ENCODE results near the gene ARG1. TPM values are rescaled to one million over a fixed set of nuclear protein-coding genes. Genes with fewer than 3 reads are reported as not detected.

Gene ARG1
- total and polyA plus RNA-seq, 4 donors = 0.31 to 33.1 (median 4.3) TPM

- Histone ChIP-seq H3K27me3 (ENCODE audit: control insufficient read depth in 3 of 3, insufficient read depth in 3 of 3, low read length in 2 of 3) (no peaks in the 10 kb centered on the region), H3K36me3 (ENCODE audit: control insufficient read depth in 4 of 4, insufficient read depth in 4 of 4, low read length in 4 of 4) (peaks cover 26 to 57% (median 43%) of the 10 kb centered on the region in 4 donors), H3K4me1 (ENCODE audit: control insufficient read depth in 5 of 5, insufficient read depth in 5 of 5, low read length in 5 of 5) (no peaks in the 10 kb centered on the region), H3K9me3 (ENCODE audit: control insufficient read depth in 4 of 4, insufficient read depth in 3 of 4, low read length in 3 of 4) (no peaks in the 10 kb centered on the region), H3K4me3 (no peak overlapping the region), H3K27ac (ENCODE audit: low read depth in 1 of 2, low read length in 1 of 2) (no peak overlapping the region), H3K9ac (ENCODE audit: insufficient read depth in 1 of 2, low read length in 2 of 2) (no peak overlapping the region)
- WGBS, 2 donors = 92 to 94% methylated on average over 2 of the region's 2 CpGs
- DNase-seq (no peak), ATAC-seq (ENCODE audit: insufficient read depth, low FRiP score) (no peak)
- TF ChIP-seq CTCF (IDR thresholded peaks at IDR 0.05; ENCODE audit: control extremely low read depth, extremely low read depth) = no peak
Observed at GRCh38 chr6:131592935-131593334, 19.9 kb downstream of the ARG1 start.

- H3K27me3 ChIP-seq (ENCODE audit: control insufficient read depth in 3 of 3, insufficient read depth in 3 of 3, low read length in 2 of 3) = no peaks in the 10 kb centered on the region
- WGBS, 2 donors = 97% methylated on average over 11 of the region's 11 CpGs
- no peak for DNase-seq
- no peaks in the 10 kb centered on the region for H3K9me3 ChIP-seq (ENCODE audit: control insufficient read depth in 4 of 4, insufficient read depth in 3 of 4, low read length in 3 of 4)
- H3K27ac ChIP-seq (ENCODE audit: low read depth in 1 of 2, low read length in 1 of 2) = no peak overlapping the region
- no peak for TF ChIP-seq CTCF (IDR thresholded peaks at IDR 0.05; ENCODE audit: control extremely low read depth, extremely low read depth)
- ATAC-seq (ENCODE audit: insufficient read depth, low FRiP score) = no peak
- no peak overlapping the region for H3K4me3 ChIP-seq
- peaks cover 27 to 58% (median 43%) of the 10 kb centered on the region in 4 donors for H3K36me3 ChIP-seq (ENCODE audit: control insufficient read depth in 4 of 4, insufficient read depth in 4 of 4, low read length in 4 of 4)
- H3K4me1 ChIP-seq (ENCODE audit: control insufficient read depth in 5 of 5, insufficient read depth in 5 of 5, low read length in 5 of 5) = no peaks in the 10 kb centered on the region
- no peak overlapping the region for H3K9ac ChIP-seq (ENCODE audit: insufficient read depth in 1 of 2, low read length in 2 of 2)
Observed at GRCh38 chr6:131594074-131594473, 21.0 kb downstream of the ARG1 start.

- TF ChIP-seq CTCF (IDR thresholded peaks at IDR 0.05; ENCODE audit: control extremely low read depth, extremely low read depth) = no peak
- DNase-seq (peak in 1 of 3 donors; percentile 10), ATAC-seq (ENCODE audit: insufficient read depth, low FRiP score) (no peak)
- no peaks in the 10 kb centered on the region for H3K4me1 ChIP-seq (ENCODE audit: control insufficient read depth in 5 of 5, insufficient read depth in 5 of 5, low read length in 5 of 5)
- H3K9me3 ChIP-seq (ENCODE audit: control insufficient read depth in 4 of 4, insufficient read depth in 3 of 4, low read length in 3 of 4) = no peaks in the 10 kb centered on the region
- peaks cover 24 to 54% (median 44%) of the 10 kb centered on the region in 4 donors for H3K36me3 ChIP-seq (ENCODE audit: control insufficient read depth in 4 of 4, insufficient read depth in 4 of 4, low read length in 4 of 4)
- H3K27ac ChIP-seq (ENCODE audit: low read depth in 1 of 2, low read length in 1 of 2) = no peak overlapping the region
- no peaks in the 10 kb centered on the region for H3K27me3 ChIP-seq (ENCODE audit: control insufficient read depth in 3 of 3, insufficient read depth in 3 of 3, low read length in 2 of 3)
- no peak overlapping the region for H3K4me3 ChIP-seq
- 96 to 98% methylated on average over 3 of the region's 3 CpGs for WGBS, 2 donors
- no peak overlapping the region for H3K9ac ChIP-seq (ENCODE audit: insufficient read depth in 1 of 2, low read length in 2 of 2)
Observed at GRCh38 chr6:131597446-131597845, 24.4 kb downstream of the ARG1 start.

GRCh38 chr6:131600716-131601115 is 27.7 kb downstream of the ARG1 start:
- peaks cover 20 to 50% (median 42%) of the 10 kb centered on the region in 4 donors for H3K36me3 ChIP-seq (ENCODE audit: control insufficient read depth in 4 of 4, insufficient read depth in 4 of 4, low read length in 4 of 4)
- H3K27me3 ChIP-seq (ENCODE audit: control insufficient read depth in 3 of 3, insufficient read depth in 3 of 3, low read length in 2 of 3) = no peaks in the 10 kb centered on the region
- no peak for DNase-seq
- H3K4me3 ChIP-seq = no peak overlapping the region
- no peak overlapping the region for H3K27ac ChIP-seq (ENCODE audit: low read depth in 1 of 2, low read length in 1 of 2)
- no peaks in the 10 kb centered on the region for H3K9me3 ChIP-seq (ENCODE audit: control insufficient read depth in 4 of 4, insufficient read depth in 3 of 4, low read length in 3 of 4)
- H3K4me1 ChIP-seq (ENCODE audit: control insufficient read depth in 5 of 5, insufficient read depth in 5 of 5, low read length in 5 of 5) = no peaks in the 10 kb centered on the region
- H3K9ac ChIP-seq (ENCODE audit: insufficient read depth in 1 of 2, low read length in 2 of 2) = no peak overlapping the region
- TF ChIP-seq CTCF (IDR thresholded peaks at IDR 0.05; ENCODE audit: control extremely low read depth, extremely low read depth) = no peak
- ATAC-seq (ENCODE audit: insufficient read depth, low FRiP score) = no peak
- 89 to 90% methylated on average over 4 of the region's 4 CpGs for WGBS, 2 donors
